KMS-11 (cell line): ENCODE results near the gene TRIM47.

Source experiments
- H2AFZ ChIP-seq: fragments of 200-600 bp; sonication (generic); 2 replicates; pipeline ENCODE4 v1.6.1; 2016; ENCODE audit warnings: antibody characterized with exemption, mixed run types, low read depth
- H3K27ac ChIP-seq: fragments of 200-600 bp; sonication (generic); 2 replicates; pipeline ENCODE4 v1.6.1; 2016; ENCODE audit warnings: mild to moderate bottlenecking, mixed run types
- H3K27me3 ChIP-seq: fragments of 200-600 bp; sonication (generic); 2 replicates; pipeline ENCODE4 v1.6.1; 2017; ENCODE audit warnings: mild to moderate bottlenecking, low read depth, mixed run types, moderate library complexity; ENCODE audit not compliant: insufficient read depth
- H3K36me3 ChIP-seq: fragments of 200-600 bp; sonication (generic); 2 replicates; pipeline ENCODE4 v1.6.1; 2017; ENCODE audit warnings: mild to moderate bottlenecking, mixed run types; ENCODE audit not compliant: insufficient read depth
- H3K4me1 ChIP-seq: fragments of 200-600 bp; sonication (generic); 2 replicates; pipeline ENCODE4 v1.6.1; 2016; ENCODE audit warnings: mild to moderate bottlenecking, low read depth, mixed run types; ENCODE audit not compliant: poor library complexity, severe bottlenecking
- H3K4me2 ChIP-seq: fragments of 200-600 bp; sonication (generic); 2 replicates; pipeline ENCODE4 v1.7.0; 2016; ENCODE audit warnings: mild to moderate bottlenecking, mixed run types
- H3K4me3 ChIP-seq: fragments of 200-600 bp; sonication (generic); IDR thresholded peaks from 2 replicates; pipeline ENCODE4 v1.6.1; 2017; ENCODE audit warnings: low read depth, low read length, mixed read lengths; ENCODE audit not compliant: insufficient read depth
- H3K79me2 ChIP-seq: fragments of 200-600 bp; sonication (generic); 2 replicates; pipeline ENCODE4 v1.6.1; 2016; ENCODE audit warnings: low read depth, mixed run types; ENCODE audit not compliant: insufficient read depth
- H3K9ac ChIP-seq: fragments of 200-600 bp; sonication (generic); 2 replicates; pipeline ENCODE4 v1.6.1; 2016; ENCODE audit warnings: mild to moderate bottlenecking, mixed run types
- H4K20me1 ChIP-seq: fragments of 200-600 bp; sonication (generic); 2 replicates; pipeline ENCODE4 v1.6.1; 2016; ENCODE audit warnings: mild to moderate bottlenecking, mixed run types; ENCODE audit not compliant: insufficient read depth
- CTCF ChIP-seq: fragments of 200-600 bp; sonication (generic); conservative IDR thresholded peaks from 2 replicates; pipeline ENCODE4 v1.6.1; 2017; ENCODE audit warnings: low read depth, mild to moderate bottlenecking, antibody characterized with exemption, low read length, moderate library complexity, mixed read lengths

Gene TRIM47

GRCh38 chr17:75846692-75847613, 31.4 kb downstream of the TRIM47 start:
- TF ChIP-seq CTCF = no peak
- Histone ChIP-seq H2AFZ (no peak overlapping the region), H3K36me3 (no peaks in the 10 kb centered on the region), H4K20me1 (no peaks in the 10 kb centered on the region), H3K4me3 (no peak overlapping the region), H3K9ac (no peak overlapping the region), H3K4me2 (no peak overlapping the region), H3K27ac (no peak overlapping the region), H3K27me3 (no peaks in the 10 kb centered on the region), H3K4me1 (peaks cover 13% of the 10 kb centered on the region), H3K79me2 (no peaks in the 10 kb centered on the region)

- no peak overlapping the region for H3K9ac ChIP-seq
- no peak overlapping the region for H3K4me3 ChIP-seq
- no peak for TF ChIP-seq CTCF
- H3K4me1 ChIP-seq = peaks cover 13% of the 10 kb centered on the region
- H2AFZ ChIP-seq = no peak overlapping the region
- H3K36me3 ChIP-seq = no peaks in the 10 kb centered on the region
- H4K20me1 ChIP-seq = no peaks in the 10 kb centered on the region
- no peaks in the 10 kb centered on the region for H3K27me3 ChIP-seq
- no peak overlapping the region for H3K4me2 ChIP-seq
- H3K27ac ChIP-seq = no peak overlapping the region
- H3K79me2 ChIP-seq = no peaks in the 10 kb centered on the region
Observed at GRCh38 chr17:75845933-75846691, 32.3 kb downstream of the TRIM47 start.

- no peak overlapping the region for H3K27ac ChIP-seq
- no peaks in the 10 kb centered on the region for H3K27me3 ChIP-seq
- no peak overlapping the region for H3K9ac ChIP-seq
- TF ChIP-seq CTCF = peak; percentile 83
- H2AFZ ChIP-seq = no peak overlapping the region
- no peaks in the 10 kb centered on the region for H3K79me2 ChIP-seq
- no peaks in the 10 kb centered on the region for H4K20me1 ChIP-seq
- peaks cover 13% of the 10 kb centered on the region for H3K4me1 ChIP-seq
- H3K36me3 ChIP-seq = no peaks in the 10 kb centered on the region
- H3K4me3 ChIP-seq = no peak overlapping the region
- no peak overlapping the region; the same call in 1 of the 2 replicates for H3K4me2 ChIP-seq
Observed at GRCh38 chr17:75845058-75845711, 33.2 kb downstream of the TRIM47 start.

GRCh38 chr17:75844530-75845057, 33.8 kb downstream of the TRIM47 start:
- H3K9ac ChIP-seq = no peak overlapping the region
- H3K4me1 ChIP-seq = peaks cover 13% of the 10 kb centered on the region
- H2AFZ ChIP-seq = no peak overlapping the region
- H3K79me2 ChIP-seq = no peaks in the 10 kb centered on the region
- no peaks in the 10 kb centered on the region for H3K27me3 ChIP-seq
- no peak overlapping the region for H3K27ac ChIP-seq
- no peak overlapping the region; the same call in 1 of the 2 replicates for H3K4me2 ChIP-seq
- no peaks in the 10 kb centered on the region for H4K20me1 ChIP-seq
- TF ChIP-seq CTCF = no peak
- no peaks in the 10 kb centered on the region for H3K36me3 ChIP-seq
- H3K4me3 ChIP-seq = no peak overlapping the region
